ENCODE data around the gene NOS1AP. TPM values are rescaled to one million over a fixed set of nuclear protein-coding genes. Genes with fewer than 3 reads are reported as not detected.

Gene NOS1AP
- total and polyA plus RNA-seq, 2 donors (not counting 3 experiments of a cell fraction or from before 2014, with no cell fraction given), result 1.3 to 5.4 TPM

DNA sequence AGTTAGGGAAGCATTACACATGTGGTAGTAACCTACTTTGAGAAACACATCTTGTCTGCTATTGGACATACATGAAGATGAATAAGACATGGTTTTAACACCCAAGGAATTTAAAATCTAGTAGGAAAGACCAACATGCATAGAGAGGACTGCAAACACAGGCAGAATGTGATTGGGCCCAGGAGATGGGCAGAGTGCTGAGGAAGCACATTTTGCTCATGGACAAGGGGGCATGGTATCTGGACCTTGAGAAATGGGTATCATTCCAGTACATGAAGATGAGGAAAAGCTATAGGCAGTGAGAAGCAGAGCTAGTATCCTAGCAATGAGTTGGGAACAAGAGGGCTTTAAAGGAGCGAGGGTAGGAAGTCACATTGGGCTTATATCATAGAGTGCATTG lies 164.4 kb downstream of the NOS1AP start:
- H3K36me3 ChIP-seq (ENCODE audit: control insufficient read depth in 2 of 2, extremely low read depth in 1 of 2, insufficient read depth in 2 of 2, low read length in 2 of 2), result no peaks in the 10 kb centered on the region
- H3K9me1 ChIP-seq (replicated peaks; ENCODE audit: control insufficient read depth, extremely low read depth, insufficient read depth, low read length), result no peaks in the 10 kb centered on the region
- FAIRE-seq (no peak), DNase-seq (ENCODE audit: low read depth, low spot score) (no peak)
- H3K4me3 ChIP-seq (replicated peaks in 1 of 3; ENCODE audit: insufficient read depth in 1 of 3, low read depth in 1 of 3, low read length in 3 of 3), result no peak overlapping the region
- intact Hi-C loops (cut with micrococcal nuclease), result no loop called here
- no peak overlapping the region for H2AFZ ChIP-seq (ENCODE audit: low read depth, low read length)
- H3K9ac ChIP-seq (replicated peaks; ENCODE audit: extremely low read depth, insufficient read depth, low read length), result no peak overlapping the region
- H3K9me3 ChIP-seq (replicated peaks; ENCODE audit: control insufficient read depth, insufficient read depth, low read length), result no peaks in the 10 kb centered on the region
- H3K79me2 ChIP-seq (ENCODE audit: control insufficient read depth, insufficient read depth, low read length), result no peaks in the 10 kb centered on the region
- H3K4me1 ChIP-seq (ENCODE audit: control insufficient read depth, extremely low read depth, insufficient read depth, low read length), result peaks cover 3% of the 10 kb centered on the region
- no peaks in the 10 kb centered on the region for H4K20me1 ChIP-seq (replicated peaks; ENCODE audit: control insufficient read depth, extremely low read depth, insufficient read depth, low read length)
- ChIA-PET CTCF (no interaction called here), POLR2A (no interaction called here)
- no peak overlapping the region for H3K27ac ChIP-seq (ENCODE audit: insufficient read depth, low read depth, low read length)
- dilution Hi-C loops (cut with MboI; ENCODE audit: extremely low pct_ligation_motif_present, low sequenced_read_pairs), result no loop called here
- no TSS peak for BruUV-seq (replicated peaks)
- no peaks in the 10 kb centered on the region for H3K27me3 ChIP-seq (ENCODE audit: control insufficient read depth in 2 of 2, insufficient read depth in 2 of 2, low read length in 2 of 2)
- H3K4me2 ChIP-seq (ENCODE audit: insufficient read depth, low read length), result no peak overlapping the region
- TF ChIP-seq, protein P1, sequence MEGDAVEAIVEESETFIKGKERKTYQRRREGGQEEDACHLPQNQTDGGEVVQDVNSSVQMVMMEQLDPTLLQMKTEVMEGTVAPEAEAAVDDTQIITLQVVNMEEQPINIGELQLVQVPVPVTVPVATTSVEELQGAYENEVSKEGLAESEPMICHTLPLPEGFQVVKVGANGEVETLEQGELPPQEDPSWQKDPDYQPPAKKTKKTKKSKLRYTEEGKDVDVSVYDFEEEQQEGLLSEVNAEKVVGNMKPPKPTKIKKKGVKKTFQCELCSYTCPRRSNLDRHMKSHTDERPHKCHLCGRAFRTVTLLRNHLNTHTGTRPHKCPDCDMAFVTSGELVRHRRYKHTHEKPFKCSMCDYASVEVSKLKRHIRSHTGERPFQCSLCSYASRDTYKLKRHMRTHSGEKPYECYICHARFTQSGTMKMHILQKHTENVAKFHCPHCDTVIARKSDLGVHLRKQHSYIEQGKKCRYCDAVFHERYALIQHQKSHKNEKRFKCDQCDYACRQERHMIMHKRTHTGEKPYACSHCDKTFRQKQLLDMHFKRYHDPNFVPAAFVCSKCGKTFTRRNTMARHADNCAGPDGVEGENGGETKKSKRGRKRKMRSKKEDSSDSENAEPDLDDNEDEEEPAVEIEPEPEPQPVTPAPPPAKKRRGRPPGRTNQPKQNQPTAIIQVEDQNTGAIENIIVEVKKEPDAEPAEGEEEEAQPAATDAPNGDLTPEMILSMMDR (IDR thresholded peaks at IDR 0.05; ENCODE audit: extremely low read depth in 1 of 2, insufficient read depth in 1 of 2, low read depth in 1 of 2, low read length in 2 of 2), result no peak
- TF ChIP-seq POLR2AphosphoS5 (IDR thresholded peaks at IDR 0.05; ENCODE audit: insufficient read depth, low read depth, low read length), result no peak
- TF ChIP-seq EZH2 (IDR thresholded peaks at IDR 0.05; ENCODE audit: borderline replicate concordance, low read depth, low read length, severe bottlenecking), result no peak
- TF ChIP-seq FOS (IDR thresholded peaks at IDR 0.05; ENCODE audit: borderline replicate concordance, insufficient read depth, low read length), result no peak
- no peak for TF ChIP-seq MAX (IDR thresholded peaks at IDR 0.05; ENCODE audit: insufficient read depth, insufficient read length)
- TF ChIP-seq JUN (IDR thresholded peaks at IDR 0.05; ENCODE audit: borderline replicate concordance, insufficient read depth, insufficient read length, low read depth), result no peak
- TF ChIP-seq GATA2 (IDR thresholded peaks at IDR 0.05; ENCODE audit: insufficient read depth, insufficient read length, low read depth, low read length), result no peak
- TF ChIP-seq MYC (IDR thresholded peaks at IDR 0.05; ENCODE audit: low read depth, low read length), result no peak
- TF ChIP-seq POLR2A (IDR thresholded peaks at IDR 0.05; ENCODE audit: low read depth, low read length), result no peak
